HCT116 (cell line): ENCODE results near the gene PRKN.

Source experiments
- CEBPB ChIP-seq: IDR thresholded peaks from 2 replicates; pipeline ENCODE4 v1.6.1; 2012; ENCODE audit warnings: low read depth
- EGR1 ChIP-seq: IDR thresholded peaks from 2 replicates; pipeline ENCODE4 v1.6.1; 2012; ENCODE audit warnings: low read depth
- EZH2 ChIP-seq: fragments of 200-600 bp; sonication (generic); IDR thresholded peaks from 2 replicates; pipeline ENCODE4 v1.6.1; 2017; ENCODE audit warnings: antibody characterized with exemption, mixed run types
- EZH2phosphoT487 ChIP-seq: fragments of 200-600 bp; IDR thresholded peaks from 2 replicates; pipeline ENCODE4 v1.6.1; 2018; ENCODE audit warnings: antibody characterized with exemption, borderline replicate concordance
- POLR2A ChIP-seq: IDR thresholded peaks from 2 replicates; pipeline ENCODE4 v1.7.0; 2011; ENCODE audit warnings: borderline replicate concordance; ENCODE audit not compliant: insufficient read depth, insufficient read length; ENCODE audit errors: extremely low read depth
- POLR2AphosphoS5 ChIP-seq: IDR thresholded peaks from 2 replicates; pipeline ENCODE4 v1.6.1; 2011; ENCODE audit warnings: mild to moderate bottlenecking, low read depth, low read length, moderate library complexity
- TCF7L2 ChIP-seq: IDR thresholded peaks from 2 replicates; pipeline ENCODE4 v1.7.0; 2011; ENCODE audit warnings: borderline replicate concordance, inconsistent platforms; ENCODE audit not compliant: insufficient read depth, insufficient read length; ENCODE audit errors: extremely low read depth
- TF ChIP-seq, protein P1 (sequence below), 3 experiments: fragments of 200-600 bp in 1 of 3; sonication (generic) in 1 of 3; IDR thresholded peaks in 2 of 3; conservative IDR thresholded peaks in 1 of 3; 2 replicates each; pipeline ENCODE4 v1.5.1; 2012 to 2017; ENCODE audit warnings: low read depth in 2 of 3, low read length in 2 of 3, antibody characterized with exemption in 1 of 3, borderline replicate concordance in 1 of 3, control low read depth in 1 of 3, mild to moderate bottlenecking in 1 of 3, mixed read lengths in 1 of 3, mixed run types in 1 of 3, moderate library complexity in 1 of 3; ENCODE audit not compliant: insufficient read depth in 1 of 3
- TF ChIP-seq, protein P2 (sequence below): IDR thresholded peaks from 2 replicates; pipeline ENCODE4 v1.6.1; 2011; ENCODE audit warnings: mild to moderate bottlenecking, low read length, moderate library complexity; ENCODE audit not compliant: insufficient replicate concordance; ENCODE audit errors: extremely low read depth

DNA sequence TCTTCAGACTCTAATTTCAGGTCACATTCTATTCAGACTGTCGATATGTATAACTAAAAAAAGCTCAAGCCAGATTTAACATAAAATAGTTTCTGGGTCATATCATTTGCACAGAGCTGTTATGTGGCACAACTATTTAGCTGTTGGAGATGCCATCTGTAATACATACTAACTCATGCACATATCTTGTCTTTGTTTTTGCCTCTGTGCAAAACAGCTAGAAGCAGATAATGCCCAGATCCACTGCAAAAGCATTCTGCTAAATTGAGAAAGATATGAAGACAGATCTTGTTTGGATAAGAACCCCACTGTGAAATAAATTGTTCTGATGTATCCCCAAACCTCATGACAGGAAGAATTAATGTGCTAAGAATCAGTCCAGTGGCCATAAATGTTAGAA lies 930.9 kb downstream of the PRKN start:
- TF ChIP-seq EZH2 (no peak), EGR1 (no peak), CEBPB (no peak), POLR2A (no peak), POLR2AphosphoS5 (no peak), EZH2phosphoT487 (no peak), TCF7L2 (no peak)
- TF ChIP-seq, protein P1, sequence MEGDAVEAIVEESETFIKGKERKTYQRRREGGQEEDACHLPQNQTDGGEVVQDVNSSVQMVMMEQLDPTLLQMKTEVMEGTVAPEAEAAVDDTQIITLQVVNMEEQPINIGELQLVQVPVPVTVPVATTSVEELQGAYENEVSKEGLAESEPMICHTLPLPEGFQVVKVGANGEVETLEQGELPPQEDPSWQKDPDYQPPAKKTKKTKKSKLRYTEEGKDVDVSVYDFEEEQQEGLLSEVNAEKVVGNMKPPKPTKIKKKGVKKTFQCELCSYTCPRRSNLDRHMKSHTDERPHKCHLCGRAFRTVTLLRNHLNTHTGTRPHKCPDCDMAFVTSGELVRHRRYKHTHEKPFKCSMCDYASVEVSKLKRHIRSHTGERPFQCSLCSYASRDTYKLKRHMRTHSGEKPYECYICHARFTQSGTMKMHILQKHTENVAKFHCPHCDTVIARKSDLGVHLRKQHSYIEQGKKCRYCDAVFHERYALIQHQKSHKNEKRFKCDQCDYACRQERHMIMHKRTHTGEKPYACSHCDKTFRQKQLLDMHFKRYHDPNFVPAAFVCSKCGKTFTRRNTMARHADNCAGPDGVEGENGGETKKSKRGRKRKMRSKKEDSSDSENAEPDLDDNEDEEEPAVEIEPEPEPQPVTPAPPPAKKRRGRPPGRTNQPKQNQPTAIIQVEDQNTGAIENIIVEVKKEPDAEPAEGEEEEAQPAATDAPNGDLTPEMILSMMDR (IDR thresholded peaks at IDR 0.05 in 2 of 3, conservative IDR thresholded peaks at IDR 0.05 in 1 of 3; ENCODE audit: borderline replicate concordance in 1 of 3, insufficient read depth in 1 of 3, low read depth in 2 of 3, low read length in 2 of 3): no peak
- TF ChIP-seq, protein P2, sequence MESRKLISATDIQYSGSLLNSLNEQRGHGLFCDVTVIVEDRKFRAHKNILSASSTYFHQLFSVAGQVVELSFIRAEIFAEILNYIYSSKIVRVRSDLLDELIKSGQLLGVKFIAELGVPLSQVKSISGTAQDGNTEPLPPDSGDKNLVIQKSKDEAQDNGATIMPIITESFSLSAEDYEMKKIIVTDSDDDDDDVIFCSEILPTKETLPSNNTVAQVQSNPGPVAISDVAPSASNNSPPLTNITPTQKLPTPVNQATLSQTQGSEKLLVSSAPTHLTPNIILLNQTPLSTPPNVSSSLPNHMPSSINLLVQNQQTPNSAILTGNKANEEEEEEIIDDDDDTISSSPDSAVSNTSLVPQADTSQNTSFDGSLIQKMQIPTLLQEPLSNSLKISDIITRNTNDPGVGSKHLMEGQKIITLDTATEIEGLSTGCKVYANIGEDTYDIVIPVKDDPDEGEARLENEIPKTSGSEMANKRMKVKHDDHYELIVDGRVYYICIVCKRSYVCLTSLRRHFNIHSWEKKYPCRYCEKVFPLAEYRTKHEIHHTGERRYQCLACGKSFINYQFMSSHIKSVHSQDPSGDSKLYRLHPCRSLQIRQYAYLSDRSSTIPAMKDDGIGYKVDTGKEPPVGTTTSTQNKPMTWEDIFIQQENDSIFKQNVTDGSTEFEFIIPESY: no peak
